ENCODE results near the gene MYMK. TPM values are rescaled to one million over a fixed set of nuclear protein-coding genes. Genes with fewer than 3 reads are reported as not detected.

MYMK gene
- total and polyA plus RNA-seq, 7 donors = not detected

GRCh38 chr9:133494636-133495326 is 30.0 kb downstream of the MYMK start:
- intact Hi-C loops (cut with DNase I) = no loop called here
- no peaks in the 10 kb centered on the region for H3K36me3 ChIP-seq
- TF ChIP-seq POLR2AphosphoS5 (IDR thresholded peaks at IDR 0.05) (no peak), CTCF (IDR thresholded peaks at IDR 0.05) (no peak), POLR2A (IDR thresholded peaks at IDR 0.05) (no peak), EP300 (IDR thresholded peaks at IDR 0.05) (no peak)
- peaks cover 0 to 24% (median 4%) of the 10 kb centered on the region in 3 donors for H3K27me3 ChIP-seq
- no peak overlapping the region for H3K4me3 ChIP-seq
- H3K27ac ChIP-seq = no peak overlapping the region
- 84 to 89% methylated on average over 24 of the region's 24 CpGs for WGBS, 2 donors
- H3K4me1 ChIP-seq = peaks cover 0 to 7% (median 0%) of the 10 kb centered on the region in 4 donors
- no peaks in the 10 kb centered on the region for H3K9me3 ChIP-seq
- DNase-seq = no peak

- Histone ChIP-seq H3K9me3 (no peaks in the 10 kb centered on the region), H3K4me3 (no peak overlapping the region), H3K27ac (no peak overlapping the region), H3K27me3 (peaks cover 0 to 22% (median 4%) of the 10 kb centered on the region in 3 donors), H3K36me3 (no peaks in the 10 kb centered on the region), H3K4me1 (peaks cover 0 to 5% (median 0%) of the 10 kb centered on the region in 4 donors)
- WGBS, 2 donors = 53 to 80% methylated on average over 23 of the region's 23 CpGs
- intact Hi-C loops (cut with DNase I) = no loop called here
- DNase-seq = no peak
- TF ChIP-seq EP300 (IDR thresholded peaks at IDR 0.05) = no peak
- no peak for TF ChIP-seq POLR2AphosphoS5 (IDR thresholded peaks at IDR 0.05)
- no peak for TF ChIP-seq POLR2A (IDR thresholded peaks at IDR 0.05)
- TF ChIP-seq CTCF (IDR thresholded peaks at IDR 0.05) = no peak
These were observed 30.8 kb downstream of the MYMK start for GRCh38 chr9:133493845-133494540.

GRCh38 chr9:133493428-133493827 is 31.3 kb downstream of the MYMK start:
- peaks cover 0 to 18% (median 4%) of the 10 kb centered on the region in 3 donors for H3K27me3 ChIP-seq
- H3K4me3 ChIP-seq = no peak overlapping the region
- DNase-seq = no peak
- H3K9me3 ChIP-seq = no peaks in the 10 kb centered on the region
- intact Hi-C loops (cut with DNase I) = no loop called here
- no peaks in the 10 kb centered on the region for H3K36me3 ChIP-seq
- H3K27ac ChIP-seq = no peak overlapping the region
- no peaks in the 10 kb centered on the region for H3K4me1 ChIP-seq
- no peak for TF ChIP-seq EP300 (IDR thresholded peaks at IDR 0.05)
- TF ChIP-seq CTCF (IDR thresholded peaks at IDR 0.05) = no peak
- TF ChIP-seq POLR2A (IDR thresholded peaks at IDR 0.05) = no peak
- no peak for TF ChIP-seq POLR2AphosphoS5 (IDR thresholded peaks at IDR 0.05)
- 85 to 88% methylated on average over 11 of the region's 11 CpGs for WGBS, 2 donors

GRCh38 chr9:133492061-133493021 is 32.4 kb downstream of the MYMK start:
- no peak overlapping the region for H3K4me3 ChIP-seq
- no peaks in the 10 kb centered on the region for H3K9me3 ChIP-seq
- WGBS, 2 donors = 77 to 82% methylated on average over 33 of the region's 33 CpGs
- peak overlapping the region in 1 of 4 donors; percentile 23 for H3K27ac ChIP-seq
- H3K27me3 ChIP-seq = peaks cover 0 to 14% (median 4%) of the 10 kb centered on the region in 3 donors
- intact Hi-C loops (cut with DNase I) = no loop called here
- no peak for TF ChIP-seq CTCF (IDR thresholded peaks at IDR 0.05)
- no peak for TF ChIP-seq POLR2A (IDR thresholded peaks at IDR 0.05)
- TF ChIP-seq POLR2AphosphoS5 (IDR thresholded peaks at IDR 0.05) = no peak
- no peak for TF ChIP-seq EP300 (IDR thresholded peaks at IDR 0.05)
- no peaks in the 10 kb centered on the region for H3K4me1 ChIP-seq
- H3K36me3 ChIP-seq = no peaks in the 10 kb centered on the region
- no peak for DNase-seq

Data from sigmoid colon (tissue), 7 donors.